ENCODE measurements around the gene ATP6V0A1.
A peak's percentile ranks its signal among the peaks of the same experiment; 100 is the strongest.

ATP6V0A1 gene

GRCh38 chr17:42562388-42563142 is 103.9 kb downstream of the ATP6V0A1 start:
- peak overlapping the region; percentile 95 for H3K4me3 ChIP-seq (ENCODE audit: low read depth, low read length)
- TF ChIP-seq CTCF (IDR thresholded peaks at IDR 0.05; ENCODE audit: low read depth, low read length) = no peak

DNA sequence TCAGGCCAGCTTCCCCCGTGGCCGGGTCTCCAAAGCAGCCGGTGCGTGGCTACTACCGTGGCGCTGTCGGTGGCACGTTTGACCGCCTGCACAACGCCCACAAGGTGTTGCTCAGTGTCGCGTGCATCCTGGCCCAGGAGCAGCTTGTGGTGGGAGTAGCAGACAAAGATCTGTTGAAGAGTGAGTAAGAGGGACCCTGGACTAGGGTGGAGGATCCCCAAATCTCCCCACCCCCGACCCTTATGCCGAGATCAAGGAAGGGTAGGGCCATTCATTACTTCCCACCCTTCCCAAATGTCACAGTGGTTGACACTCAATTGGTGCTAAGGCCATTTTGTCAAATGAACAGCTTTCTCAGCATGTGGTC is 104.4 kb downstream of the ATP6V0A1 start:
- TF ChIP-seq CTCF (IDR thresholded peaks at IDR 0.05; ENCODE audit: low read depth, low read length) = no peak
- H3K4me3 ChIP-seq (ENCODE audit: low read depth, low read length) = peak overlapping the region; percentile 95

DNA sequence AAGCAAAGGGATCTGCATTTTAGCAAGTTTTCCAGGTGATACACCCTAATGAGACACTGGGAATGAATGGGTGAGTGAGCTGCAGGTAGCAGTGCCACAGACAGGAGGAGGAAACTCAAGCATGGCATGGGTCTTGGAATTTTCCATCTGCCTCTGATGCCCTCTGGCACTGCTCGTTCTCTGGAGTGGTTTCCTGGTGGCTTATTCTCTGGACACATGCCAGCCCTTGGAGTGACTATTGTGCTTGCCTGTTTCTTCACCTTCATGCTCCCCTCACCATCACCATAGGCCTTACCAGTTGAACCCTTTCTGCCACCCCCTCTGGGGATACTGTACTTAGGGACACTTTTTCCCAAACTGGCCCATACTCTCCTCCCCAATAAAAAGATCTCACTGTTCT is 104.9 kb downstream of the ATP6V0A1 start:
- no peak for TF ChIP-seq CTCF (IDR thresholded peaks at IDR 0.05; ENCODE audit: low read depth, low read length)
- H3K4me3 ChIP-seq (ENCODE audit: low read depth, low read length) = peak overlapping the region; percentile 95

- no peak for TF ChIP-seq CTCF (IDR thresholded peaks at IDR 0.05; ENCODE audit: low read depth, low read length)
Observed at GRCh38 chr17:42563950-42564349, 105.3 kb downstream of the ATP6V0A1 start.

GRCh38 chr17:42564815-42565522 is 106.3 kb downstream of the ATP6V0A1 start:
- no peak overlapping the region for H3K4me3 ChIP-seq (ENCODE audit: low read depth, low read length)
- TF ChIP-seq CTCF (IDR thresholded peaks at IDR 0.05; ENCODE audit: low read depth, low read length) = no peak

More at GRCh38 chr17:42563950-42564349, 105.3 kb downstream of the ATP6V0A1 start:
- H3K4me3 ChIP-seq (ENCODE audit: low read depth, low read length) = no peak overlapping the region

DNA sequence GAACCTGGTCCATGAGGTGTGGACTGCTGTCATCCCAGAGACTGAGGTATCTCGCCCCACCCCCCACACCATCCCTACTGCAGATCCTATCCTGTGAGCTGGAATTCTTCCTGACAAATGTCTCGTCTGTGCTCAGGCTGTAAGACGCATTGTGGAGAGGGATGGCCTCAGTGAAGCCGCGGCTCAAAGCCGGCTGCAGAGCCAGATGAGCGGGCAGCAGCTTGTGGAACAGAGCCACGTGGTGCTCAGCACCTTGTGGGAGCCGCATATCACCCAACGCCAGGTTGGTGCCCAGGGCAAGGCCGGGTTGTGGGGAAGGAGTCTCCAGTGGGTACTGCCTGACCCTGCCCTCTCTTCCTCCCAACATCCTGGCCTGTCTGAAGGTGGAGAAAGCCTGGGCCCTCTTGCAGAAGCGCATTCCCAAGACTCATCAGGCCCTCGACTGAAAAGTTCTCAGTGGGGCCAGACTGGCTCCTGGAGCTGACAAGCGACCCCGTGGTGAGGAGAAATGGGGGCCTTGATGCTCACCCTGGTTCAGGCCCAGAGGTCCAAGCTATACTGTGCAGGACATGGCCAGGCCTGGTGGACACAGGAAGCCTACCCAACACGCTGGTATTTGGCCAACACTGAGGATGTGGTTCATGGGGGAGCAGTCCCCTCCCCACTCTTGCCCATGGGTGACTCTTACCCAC is 107.0 kb downstream of the ATP6V0A1 start:
- TF ChIP-seq CTCF (IDR thresholded peaks at IDR 0.05; ENCODE audit: low read depth, low read length) = no peak
- H3K4me3 ChIP-seq (ENCODE audit: low read depth, low read length) = no peak overlapping the region

All from WI38 (cell line).